ENCODE measurements around the gene HHATL. TPM values are rescaled to one million over a fixed set of nuclear protein-coding genes. Genes with fewer than 3 reads are reported as not detected.

HHATL gene
- total RNA-seq, 4 donors from 2014 or later: 0.34 to 6.1 (median 1.5) TPM; not detected in 1

- intact Hi-C loops (cut with DNase I; ENCODE audit: low total_unique reads): no loop called here
- H3K4me3 ChIP-seq (ENCODE audit: low read depth, poor library complexity, severe bottlenecking): no peak overlapping the region
- peak; percentile 10 to 67 for DNase-seq (ENCODE audit: low spot score in 2 of 2)
- no peak for TF ChIP-seq POLR2A (IDR thresholded peaks at IDR 0.05)
- TF ChIP-seq CTCF (IDR thresholded peaks at IDR 0.05): no peak
- WGBS, 2 donors: 85 to 91% methylated on average over 9 of the region's 9 CpGs
Observed at GRCh38 chr3:42732829-42733459, 30.3 kb upstream of the HHATL start.

GRCh38 chr3:42732196-42732828 is 29.7 kb upstream of the HHATL start:
- DNase-seq (ENCODE audit: low spot score in 2 of 2): peak; percentile 16 to 84
- no peak overlapping the region for H3K4me3 ChIP-seq (ENCODE audit: low read depth, poor library complexity, severe bottlenecking)
- WGBS, 2 donors: 72 to 78% methylated on average over 3 to 4 of the region's 4 CpGs
- TF ChIP-seq POLR2A (IDR thresholded peaks at IDR 0.05) (no peak), CTCF (IDR thresholded peaks at IDR 0.05) (no peak)
- intact Hi-C loops (cut with DNase I; ENCODE audit: low total_unique reads): no loop called here

GRCh38 chr3:42731476-42732195 is 29.0 kb upstream of the HHATL start:
- WGBS, 2 donors: 91 to 92% methylated on average over 6 of the region's 6 CpGs
- peak; percentile 9 to 54 for DNase-seq (ENCODE audit: low spot score in 2 of 2)

GRCh38 chr3:42730706-42731420 is 28.3 kb upstream of the HHATL start:
- intact Hi-C loops (cut with DNase I; ENCODE audit: low total_unique reads): no loop called here
- no peak overlapping the region for H3K4me3 ChIP-seq (ENCODE audit: low read depth, poor library complexity, severe bottlenecking)
- TF ChIP-seq POLR2A (IDR thresholded peaks at IDR 0.05) (no peak), CTCF (IDR thresholded peaks at IDR 0.05) (no peak)
- peak; percentile 9 to 81 for DNase-seq (ENCODE audit: low spot score in 2 of 2)
- 81 to 93% methylated on average over 3 of the region's 3 CpGs for WGBS, 2 donors

More at GRCh38 chr3:42731476-42732195, 29.0 kb upstream of the HHATL start:
- TF ChIP-seq CTCF (IDR thresholded peaks at IDR 0.05) (no peak), POLR2A (IDR thresholded peaks at IDR 0.05) (no peak)
- intact Hi-C loops (cut with DNase I; ENCODE audit: low total_unique reads): no loop called here
- no peak overlapping the region for H3K4me3 ChIP-seq (ENCODE audit: low read depth, poor library complexity, severe bottlenecking)

- H3K4me3 ChIP-seq (ENCODE audit: low read depth, poor library complexity, severe bottlenecking): no peak overlapping the region
- peak; percentile 13 to 85 for DNase-seq (ENCODE audit: low spot score in 2 of 2)
- no peak for TF ChIP-seq CTCF (IDR thresholded peaks at IDR 0.05)
- TF ChIP-seq POLR2A (IDR thresholded peaks at IDR 0.05): no peak
- WGBS, 2 donors: 83 to 95% methylated on average over 5 to 10 of the region's 11 CpGs
- intact Hi-C loops (cut with DNase I; ENCODE audit: low total_unique reads): no loop called here
Observed at GRCh38 chr3:42730294-42730693, 27.7 kb upstream of the HHATL start.
